Middle frontal gyrus (tissue), 1 donor: ENCODE data around the gene OR2AT4.

Experiments
- DNase-seq: peaks from one replicate; pipeline ENCODE4 v3.0.0-alpha.2; 2015; ENCODE audit warnings: low spot score; ENCODE audit errors: extremely low spot score

The OR2AT4 gene

DNA sequence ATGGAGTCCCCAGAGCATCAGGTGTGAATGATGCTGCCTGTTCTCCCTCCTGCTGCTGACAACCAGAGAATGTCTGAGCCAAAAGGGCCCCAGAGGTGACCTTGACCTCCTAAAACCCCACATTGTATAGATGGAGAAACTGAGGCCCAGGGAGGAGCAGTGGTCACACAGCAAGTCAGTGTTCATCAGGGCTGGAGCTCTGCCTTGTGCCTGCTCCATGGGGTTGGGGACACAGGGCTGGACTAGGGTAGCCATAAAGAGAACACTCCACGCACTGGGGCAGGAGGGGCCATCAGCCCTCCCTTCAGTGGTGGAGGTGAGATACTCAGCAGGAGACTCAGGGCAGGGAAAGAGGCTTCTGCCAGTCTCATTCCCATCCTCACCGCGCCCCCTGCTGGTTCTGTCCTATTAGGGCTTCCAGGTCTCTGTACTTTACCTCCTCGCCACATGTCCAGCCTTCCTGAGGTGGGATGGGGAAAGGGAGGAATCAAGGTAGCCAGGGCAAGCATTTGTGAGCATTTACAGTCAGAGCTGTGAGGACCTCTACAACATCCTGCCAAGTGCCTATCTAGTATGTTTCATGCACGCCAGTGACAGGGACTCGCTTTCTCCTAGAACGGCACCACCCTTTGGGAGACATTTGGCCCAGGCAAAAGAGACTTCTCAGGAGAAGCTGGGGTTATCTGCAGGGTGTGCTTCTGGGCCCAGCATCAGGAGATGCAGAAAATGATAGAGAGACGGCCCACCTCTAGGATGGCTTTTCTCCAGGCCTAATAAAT, 64.7 kb downstream of the OR2AT4 start:
- DNase-seq, result no peak
